ENCODE measurements around the gene RAB7A. TPM values are rescaled to one million over a fixed set of nuclear protein-coding genes. Genes with fewer than 3 reads are reported as not detected.

Gene RAB7A
- polyA plus RNA-seq, 2 of the 4 experiments (the other 2 are of a cell fraction), result 137 to 160 TPM

DNA sequence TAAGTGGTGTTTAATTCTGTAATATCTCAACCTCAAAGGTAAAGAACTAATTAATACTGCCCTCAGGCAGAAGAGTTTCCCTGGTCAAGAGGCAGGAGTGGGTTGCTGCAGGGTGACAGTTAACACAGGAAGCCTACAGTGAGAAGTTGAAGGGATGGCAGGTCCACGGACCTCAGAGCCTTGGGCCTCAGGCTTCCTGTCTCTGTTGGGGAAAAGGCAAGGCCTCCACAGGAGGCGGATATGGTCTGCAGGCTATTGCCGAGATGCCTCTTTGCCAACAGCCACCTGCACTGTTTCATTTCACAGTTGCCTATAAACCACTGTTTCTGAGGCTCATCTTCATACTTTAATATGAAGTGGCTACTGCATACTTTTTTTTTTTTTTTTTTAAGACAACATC is 42.0 kb upstream of the RAB7A start (continued):
- TF ChIP-seq, protein P1, sequence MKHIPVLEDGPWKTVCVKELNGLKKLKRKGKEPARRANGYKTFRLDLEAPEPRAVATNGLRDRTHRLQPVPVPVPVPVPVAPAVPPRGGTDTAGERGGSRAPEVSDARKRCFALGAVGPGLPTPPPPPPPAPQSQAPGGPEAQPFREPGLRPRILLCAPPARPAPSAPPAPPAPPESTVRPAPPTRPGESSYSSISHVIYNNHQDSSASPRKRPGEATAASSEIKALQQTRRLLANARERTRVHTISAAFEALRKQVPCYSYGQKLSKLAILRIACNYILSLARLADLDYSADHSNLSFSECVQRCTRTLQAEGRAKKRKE (CRISPR knock-in tag; IDR thresholded peaks at IDR 0.05; ENCODE audit: low read depth), result no peak

DNA sequence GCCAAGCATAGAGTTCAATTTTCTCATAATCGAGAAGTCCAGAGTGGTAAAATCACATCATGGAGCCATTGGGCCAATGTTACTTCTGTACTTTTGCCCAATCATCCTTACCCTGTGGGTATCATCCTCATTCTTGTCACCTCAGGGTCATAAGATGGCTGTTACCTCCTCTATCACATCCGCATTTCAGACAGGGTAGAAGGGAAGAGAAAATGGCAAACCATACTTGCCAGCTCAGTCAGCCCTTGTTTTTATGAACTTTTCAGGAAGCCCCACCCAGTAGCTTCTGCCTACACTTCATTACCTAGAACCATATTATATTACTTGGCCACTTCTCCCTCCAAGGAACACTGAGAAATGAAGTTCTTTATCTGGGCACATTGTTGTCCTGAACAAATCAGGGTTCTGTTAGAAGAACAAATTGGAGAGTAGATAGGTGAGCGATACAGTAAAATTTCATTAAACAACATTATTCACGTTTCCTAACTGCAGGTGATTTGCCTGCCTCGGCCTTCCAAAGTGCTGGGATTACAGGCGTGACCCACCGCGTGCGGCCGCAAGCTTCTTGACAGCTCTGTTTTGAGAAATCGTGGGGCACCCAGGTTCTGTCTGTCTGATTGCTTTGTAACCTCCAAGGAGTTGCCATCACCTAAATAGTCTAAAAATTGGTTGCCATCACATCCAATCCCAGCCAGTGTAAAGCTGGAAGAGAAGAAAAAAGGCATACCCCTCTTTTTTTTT is 40.8 kb upstream of the RAB7A start:
- H3K27ac ChIP-seq, result no peak overlapping the region
- CTCF ChIA-PET, result interaction anchor here (0.6 to 1.8 kb wide), 8 partner anchors 12 to 590 kb away, joined by 3 to 5 read pairs (median 3); no protein-coding TSS in a partner anchor

DNA sequence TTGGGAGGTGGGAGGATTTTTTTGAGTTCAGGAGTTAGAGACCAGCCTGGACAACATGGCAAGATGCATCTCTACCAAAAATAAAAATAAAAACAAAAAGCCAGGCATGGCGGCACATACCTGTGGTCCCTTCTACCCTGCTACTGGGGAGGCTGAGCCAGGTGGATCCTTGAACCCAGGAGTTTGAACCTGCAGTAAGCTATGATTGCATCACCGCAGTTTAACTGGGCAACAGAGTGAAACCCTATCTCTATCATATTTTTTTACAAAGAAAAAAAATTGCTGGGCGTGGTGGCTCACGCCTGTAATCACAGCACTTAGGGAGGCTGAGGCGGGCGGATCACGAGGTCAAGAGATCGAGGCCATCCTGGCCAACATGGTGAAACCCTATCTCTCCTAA is 39.5 kb upstream of the RAB7A start:
- H3K27ac ChIP-seq, result no peak overlapping the region
- ATAC-seq (no peak), FAIRE-seq (no peak), DNase-seq (ENCODE audit: low read depth in 1 of 2, low spot score in 1 of 2) (no peak)
- ChIA-PET POLR2A (no interaction called here), CTCF (interaction anchor here (1.2 to 1.8 kb wide), 3 partner anchors 10 to 159 kb away, joined by 3 to 4 read pairs (median 4); no protein-coding TSS in a partner anchor)
- 0 out of 3 replicates have a peak, but pooled peaks cover 4% of the 10 kb centered on the region for H3K4me1 ChIP-seq
- no peak overlapping the region for H3K4me2 ChIP-seq
- no peak overlapping the region for H3K4me3 ChIP-seq
- no peaks in the 10 kb centered on the region for H3K9me3 ChIP-seq
- 95% methylated on average over 8 of the region's 8 CpGs for WGBS (ENCODE audit: missing lambda C conversion rate)
- TF ChIP-seq FOSB (CRISPR knock-in tag; IDR thresholded peaks at IDR 0.05) (no peak), JUNB (IDR thresholded peaks at IDR 0.05) (no peak), RFX5 (IDR thresholded peaks at IDR 0.05) (no peak), HOXB13 (CRISPR knock-in tag; IDR thresholded peaks at IDR 0.05; ENCODE audit: low read depth) (no peak), EP300 (IDR thresholded peaks at IDR 0.05) (no peak), NPAS2 (CRISPR knock-in tag; IDR thresholded peaks at IDR 0.05; ENCODE audit: borderline replicate concordance) (no peak), RCOR1 (IDR thresholded peaks at IDR 0.05; ENCODE audit: low read depth, low read length) (no peak), ZSCAN20 (CRISPR knock-in tag; IDR thresholded peaks at IDR 0.05) (no peak), CHD2 (IDR thresholded peaks at IDR 0.05; ENCODE audit: low read length, partially characterized antibody) (no peak), TP53 (CRISPR knock-in tag; IDR thresholded peaks at IDR 0.05) (no peak), TFCP2L1 (CRISPR knock-in tag; IDR thresholded peaks at IDR 0.05) (no peak), NFE2L2 (conservative IDR thresholded peaks at IDR 0.05; ENCODE audit: low read length) (no peak), GATA3 (IDR thresholded peaks at IDR 0.05; ENCODE audit: borderline replicate concordance) (no peak), RAD21 (conservative IDR thresholded peaks at IDR 0.05 in 1 of 2, IDR thresholded peaks at IDR 0.05 in 1 of 2) (no peak), EHMT2 (IDR thresholded peaks at IDR 0.05; ENCODE audit: low read depth) (no peak), ZNF302 (CRISPR knock-in tag; IDR thresholded peaks at IDR 0.05) (no peak), JUN (IDR thresholded peaks at IDR 0.05) (no peak)
- TF ChIP-seq, protein P2, sequence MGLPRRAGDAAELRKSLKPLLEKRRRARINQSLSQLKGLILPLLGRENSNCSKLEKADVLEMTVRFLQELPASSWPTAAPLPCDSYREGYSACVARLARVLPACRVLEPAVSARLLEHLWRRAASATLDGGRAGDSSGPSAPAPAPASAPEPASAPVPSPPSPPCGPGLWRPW (IDR thresholded peaks at IDR 0.05), result no peak
- TF ChIP-seq, protein P3, sequence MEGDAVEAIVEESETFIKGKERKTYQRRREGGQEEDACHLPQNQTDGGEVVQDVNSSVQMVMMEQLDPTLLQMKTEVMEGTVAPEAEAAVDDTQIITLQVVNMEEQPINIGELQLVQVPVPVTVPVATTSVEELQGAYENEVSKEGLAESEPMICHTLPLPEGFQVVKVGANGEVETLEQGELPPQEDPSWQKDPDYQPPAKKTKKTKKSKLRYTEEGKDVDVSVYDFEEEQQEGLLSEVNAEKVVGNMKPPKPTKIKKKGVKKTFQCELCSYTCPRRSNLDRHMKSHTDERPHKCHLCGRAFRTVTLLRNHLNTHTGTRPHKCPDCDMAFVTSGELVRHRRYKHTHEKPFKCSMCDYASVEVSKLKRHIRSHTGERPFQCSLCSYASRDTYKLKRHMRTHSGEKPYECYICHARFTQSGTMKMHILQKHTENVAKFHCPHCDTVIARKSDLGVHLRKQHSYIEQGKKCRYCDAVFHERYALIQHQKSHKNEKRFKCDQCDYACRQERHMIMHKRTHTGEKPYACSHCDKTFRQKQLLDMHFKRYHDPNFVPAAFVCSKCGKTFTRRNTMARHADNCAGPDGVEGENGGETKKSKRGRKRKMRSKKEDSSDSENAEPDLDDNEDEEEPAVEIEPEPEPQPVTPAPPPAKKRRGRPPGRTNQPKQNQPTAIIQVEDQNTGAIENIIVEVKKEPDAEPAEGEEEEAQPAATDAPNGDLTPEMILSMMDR (IDR thresholded peaks at IDR 0.05), result no peak

More for the DNA sequence above, 40.8 kb upstream of the RAB7A start:
- POLR2A ChIA-PET, result no interaction called here
- TF ChIP-seq MYC (IDR thresholded peaks at IDR 0.05; ENCODE audit: borderline replicate concordance, low read length), result no peak
- no peak for TF ChIP-seq HDAC2 (IDR thresholded peaks at IDR 0.05)
- no peak for TF ChIP-seq EP300 (IDR thresholded peaks at IDR 0.05)
- no peak for TF ChIP-seq ZNF302 (CRISPR knock-in tag; IDR thresholded peaks at IDR 0.05)
- no peak for TF ChIP-seq EHF (CRISPR knock-in tag; IDR thresholded peaks at IDR 0.05)
- TF ChIP-seq RARB (CRISPR knock-in tag; IDR thresholded peaks at IDR 0.05), result no peak
- no peak for TF ChIP-seq RAD21 (conservative IDR thresholded peaks at IDR 0.05 in 1 of 2, IDR thresholded peaks at IDR 0.05 in 1 of 2)
- no peak for TF ChIP-seq HOXA7 (CRISPR knock-in tag; IDR thresholded peaks at IDR 0.05)
- ATAC-seq (no peak), FAIRE-seq (no peak), DNase-seq (ENCODE audit: low read depth in 1 of 2, low spot score in 1 of 2) (no peak)
- Histone ChIP-seq H3K4me2 (no peak overlapping the region), H3K4me3 (no peak overlapping the region), H3K9me3 (no peaks in the 10 kb centered on the region), H3K4me1 (0 out of 3 replicates have a peak, but pooled peaks cover 5% of the 10 kb centered on the region)
- WGBS (ENCODE audit: missing lambda C conversion rate), result 91% methylated on average over 11 of the region's 11 CpGs
